IPS-11a (cell line): Measurements from ENCODE around the gene CFAP69.
"Not testable (repeated sequence)": the region's sequence is repeated elsewhere in the genome, so short reads cannot be mapped to it uniquely, and the experiment has no call there.

Experiments used
- H3K4me3 ChIP-seq: one replicate; pipeline ENCODE4 v1.5.1; 2013; ENCODE audit warnings: low read depth, low read length, control low read depth

The CFAP69 gene

DNA sequence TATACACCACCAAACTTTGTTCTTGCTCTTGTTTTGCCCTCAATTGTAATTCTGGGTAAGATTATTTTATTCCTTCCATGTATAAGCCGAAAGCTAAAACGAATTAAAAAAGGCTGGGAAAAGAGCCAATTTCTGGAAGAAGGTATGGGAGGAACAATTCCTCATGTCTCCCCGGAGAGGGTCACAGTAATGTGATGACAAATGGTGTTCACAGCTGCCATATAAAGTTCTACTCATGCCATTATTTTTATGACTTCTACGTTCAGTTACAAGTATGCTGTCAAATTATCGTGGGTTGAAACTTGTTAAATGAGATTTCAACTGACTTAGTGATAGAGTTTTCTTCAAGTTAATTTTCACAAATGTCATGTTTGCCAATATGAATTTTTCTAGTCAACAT is 12.5 kb upstream of the CFAP69 start:
- H3K4me3 ChIP-seq = no peak overlapping the region

- H3K4me3 ChIP-seq = no peak overlapping the region
Measured at GRCh38 chr7:90233569-90233968, 11.4 kb upstream of the CFAP69 start.

- H3K4me3 ChIP-seq = no peak overlapping the region
Measured at GRCh38 chr7:90236721-90237289, 8.2 kb upstream of the CFAP69 start.

DNA sequence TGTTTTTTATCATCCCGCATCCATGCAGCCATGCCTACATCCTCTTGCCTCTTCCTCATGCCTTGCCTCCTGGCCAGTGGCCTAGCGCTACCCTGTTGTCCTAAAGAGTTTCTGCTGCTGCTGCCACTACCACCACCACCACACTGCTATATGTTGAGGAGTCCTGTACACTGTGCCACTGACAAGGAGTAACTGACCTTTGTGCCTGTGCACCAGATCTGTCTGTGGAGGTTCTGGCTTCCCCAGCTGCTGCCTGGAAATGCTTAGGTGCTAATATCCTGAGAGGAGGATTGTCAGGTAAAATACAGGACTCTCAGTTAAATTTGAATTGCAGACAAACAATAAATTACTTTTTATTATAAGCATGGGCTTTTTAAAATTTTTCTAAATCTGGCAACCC is 7.0 kb upstream of the CFAP69 start:
- H3K4me3 ChIP-seq = no peak overlapping the region

GRCh38 chr7:90238583-90238982 is 6.4 kb upstream of the CFAP69 start:
- no peak overlapping the region for H3K4me3 ChIP-seq

DNA sequence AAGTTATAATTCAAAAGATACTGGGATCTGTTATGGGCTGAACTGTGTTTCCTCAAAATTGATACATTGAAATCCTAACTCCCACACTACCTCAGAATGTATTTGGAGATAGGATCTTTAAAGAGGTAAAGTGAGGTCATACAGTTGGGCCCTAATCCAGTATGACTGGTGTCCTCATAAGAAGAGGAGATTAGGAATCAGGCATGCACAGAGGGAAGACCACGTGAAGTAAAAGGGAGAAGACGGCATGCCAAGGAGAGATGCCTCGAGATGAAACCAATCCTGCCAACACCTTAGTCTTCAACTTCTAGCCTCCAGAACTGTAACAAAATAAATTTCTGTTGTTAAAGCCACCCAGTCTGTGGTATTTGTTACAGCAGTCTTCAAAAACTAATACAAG is 5.9 kb upstream of the CFAP69 start:
- no peak overlapping the region for H3K4me3 ChIP-seq

- H3K4me3 ChIP-seq = no peak overlapping the region
Measured at GRCh38 chr7:90239625-90240228, 5.2 kb upstream of the CFAP69 start.

- H3K4me3 ChIP-seq = no peak overlapping the region
Measured at GRCh38 chr7:90242369-90243168, 2.4 kb upstream of the CFAP69 start.

- H3K4me3 ChIP-seq = no peak overlapping the region
Measured at GRCh38 chr7:90243556-90243955, 1.4 kb upstream of the CFAP69 start.

DNA sequence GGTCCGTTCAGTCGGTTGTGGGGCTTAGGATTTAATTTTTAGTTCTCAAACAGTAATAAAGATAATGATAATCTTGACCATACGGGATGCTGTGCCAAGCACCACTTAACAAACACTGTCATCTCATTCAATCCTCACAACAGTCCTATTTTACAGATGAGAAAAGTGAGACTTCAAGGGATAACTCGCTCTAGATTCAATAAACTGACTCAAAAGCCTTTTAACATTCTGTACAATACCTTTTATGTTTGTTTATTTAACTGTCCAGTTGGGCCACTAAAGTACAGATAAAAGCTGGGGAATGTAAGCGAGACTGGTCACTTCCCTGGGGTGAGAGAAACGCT is 437 bp upstream of the CFAP69 start:
- H3K4me3 ChIP-seq = peak overlapping the region; percentile 69

GRCh38 chr7:90246171-90246570 is 1.2 kb downstream of the CFAP69 start:
- peak overlapping the region; percentile 10 for H3K4me3 ChIP-seq

DNA sequence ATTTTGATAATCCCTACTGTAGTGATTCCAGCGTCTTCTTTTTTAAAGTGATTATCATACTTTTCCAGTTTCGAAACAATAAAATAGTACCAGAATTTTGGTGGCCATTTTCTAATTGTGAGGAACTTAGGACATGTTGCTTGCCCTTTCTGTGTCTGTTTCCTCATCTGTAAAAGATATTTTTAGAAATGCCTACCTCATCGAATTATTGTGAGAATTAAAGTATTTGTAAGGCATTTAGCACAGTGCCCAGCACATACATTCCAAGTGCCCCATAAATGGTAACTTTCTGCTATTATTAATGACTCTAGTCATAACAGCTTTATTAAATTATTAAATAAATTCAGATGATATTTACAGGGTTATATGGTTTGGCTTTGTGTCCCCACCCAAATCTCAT is 3.7 kb downstream of the CFAP69 start:
- no peak overlapping the region for H3K4me3 ChIP-seq

GRCh38 chr7:90250601-90251303 is 5.8 kb downstream of the CFAP69 start:
- H3K4me3 ChIP-seq = no peak overlapping the region

DNA sequence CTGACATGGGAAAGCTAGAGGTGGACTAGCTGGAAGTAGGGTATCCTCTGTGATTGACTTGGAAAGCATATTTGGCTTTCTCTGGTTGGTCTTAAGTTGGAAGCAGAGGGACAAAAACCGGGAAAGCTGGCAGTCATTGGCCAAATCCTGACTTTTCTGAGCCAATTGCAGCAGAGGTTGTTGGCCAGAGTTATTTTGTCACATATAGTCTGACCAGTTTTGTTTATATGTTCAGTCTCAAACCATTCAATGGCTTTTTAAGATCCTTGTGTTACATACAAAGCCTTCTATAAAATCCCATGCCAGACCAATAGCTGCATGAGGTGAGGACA is 6.3 kb downstream of the CFAP69 start:
- no peak overlapping the region for H3K4me3 ChIP-seq

GRCh38 chr7:90256011-90256410 is 11.0 kb downstream of the CFAP69 start:
- not testable (repeated sequence) for H3K4me3 ChIP-seq

DNA sequence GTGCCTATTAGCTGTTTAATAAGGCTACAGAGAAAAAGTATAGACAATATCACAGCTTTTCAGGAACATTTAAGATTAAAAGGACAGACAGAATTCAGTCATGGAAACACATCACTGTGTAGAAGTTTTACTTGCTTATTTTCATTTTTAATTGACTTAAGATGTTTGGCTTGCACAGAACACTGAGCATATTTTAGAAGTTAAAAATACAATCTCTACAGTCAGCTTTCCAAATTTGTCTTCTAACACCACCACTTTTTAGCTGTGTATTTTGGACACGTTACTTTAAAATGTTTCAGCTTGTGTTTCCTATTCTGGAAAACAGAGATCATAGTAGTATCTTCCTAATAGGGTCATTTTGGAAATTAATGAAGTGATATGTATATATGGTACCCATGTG is 11.8 kb downstream of the CFAP69 start:
- H3K4me3 ChIP-seq = no peak overlapping the region

DNA sequence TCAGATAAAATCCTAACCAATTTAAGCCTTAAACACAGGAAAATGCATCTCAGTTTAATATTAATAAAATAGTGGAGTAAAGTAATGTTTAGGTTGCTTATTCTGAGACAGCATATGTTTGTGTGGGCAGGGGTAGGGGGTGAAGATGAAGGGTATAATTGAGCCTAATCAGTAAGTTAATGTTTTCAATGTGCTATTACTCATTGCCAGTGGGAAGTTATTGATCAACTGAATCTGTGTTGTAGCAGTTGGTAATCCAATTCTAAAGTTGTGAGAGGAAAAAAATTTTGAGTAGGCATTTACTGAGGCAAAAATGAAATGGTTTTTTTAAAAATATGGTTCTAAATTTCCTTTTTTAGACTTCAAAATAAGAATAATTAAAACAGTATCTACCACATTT is 16.5 kb downstream of the CFAP69 start:
- no peak overlapping the region for H3K4me3 ChIP-seq

- H3K4me3 ChIP-seq = no peak overlapping the region
Measured at GRCh38 chr7:90262438-90262837, 17.5 kb downstream of the CFAP69 start.

DNA sequence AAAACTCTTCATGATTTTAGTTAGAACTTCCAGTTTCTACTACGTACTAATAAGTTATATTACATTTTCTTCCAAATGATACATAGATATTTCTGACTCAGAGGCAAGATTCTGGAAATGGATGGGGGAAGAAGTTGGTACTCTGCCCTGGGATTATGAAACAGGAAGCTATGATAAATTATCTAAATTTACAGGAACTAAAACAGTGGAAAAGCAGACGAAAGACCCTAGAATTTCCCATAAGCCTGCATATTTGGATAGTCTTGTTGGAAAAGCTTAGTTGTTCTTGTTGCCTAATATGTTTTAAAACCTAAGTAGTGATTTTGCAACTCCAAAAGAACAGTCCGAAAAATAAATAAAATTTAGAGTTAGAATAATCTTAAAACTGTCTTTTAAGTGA is 21.8 kb downstream of the CFAP69 start:
- no peak overlapping the region for H3K4me3 ChIP-seq

- no peak overlapping the region for H3K4me3 ChIP-seq
Measured at GRCh38 chr7:90267263-90267858, 22.4 kb downstream of the CFAP69 start.

DNA sequence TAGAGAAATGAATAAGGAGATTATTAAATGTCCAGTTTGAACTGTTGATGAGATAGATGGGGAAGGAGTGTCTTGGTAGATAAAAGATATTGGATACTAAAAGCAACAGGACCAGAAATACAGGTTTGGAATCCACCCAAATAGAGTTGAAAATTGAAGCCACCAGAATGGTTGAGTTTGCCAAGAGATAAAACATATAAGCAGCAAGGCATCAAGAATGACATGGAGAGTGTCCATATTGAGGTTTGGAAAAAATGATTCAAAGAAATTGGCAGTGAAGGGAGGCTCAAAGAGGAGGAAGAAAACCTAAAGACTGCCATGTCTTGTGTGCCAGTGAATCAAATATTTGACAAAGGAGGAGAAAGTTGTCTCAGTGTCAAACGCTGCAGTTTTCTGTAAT is 24.2 kb downstream of the CFAP69 start:
- no peak overlapping the region for H3K4me3 ChIP-seq
